ENCODE results near the gene ZNF451.

DNA sequence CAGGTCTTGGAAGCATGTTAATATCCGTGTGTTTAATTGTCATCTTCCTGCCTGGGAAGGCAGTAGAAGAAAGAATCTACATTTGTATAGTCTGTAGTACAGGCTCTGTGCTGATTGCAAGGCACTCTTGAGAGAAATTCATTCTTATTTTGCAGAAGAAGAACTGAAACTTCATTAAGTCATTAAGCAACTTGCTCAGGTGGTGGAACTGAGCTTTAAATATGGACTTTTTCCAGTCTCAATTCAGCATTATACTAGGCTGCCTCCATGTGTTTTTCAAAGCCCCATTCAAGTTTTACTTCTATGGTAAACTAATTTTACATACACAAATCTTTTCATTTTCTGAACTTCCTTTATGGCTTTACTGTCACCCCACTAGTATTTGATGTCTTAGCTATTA is 18.7 kb downstream of the ZNF451 start:
- TF ChIP-seq POLR2A (IDR thresholded peaks at IDR 0.05), result no peak
- TF ChIP-seq, protein P1, sequence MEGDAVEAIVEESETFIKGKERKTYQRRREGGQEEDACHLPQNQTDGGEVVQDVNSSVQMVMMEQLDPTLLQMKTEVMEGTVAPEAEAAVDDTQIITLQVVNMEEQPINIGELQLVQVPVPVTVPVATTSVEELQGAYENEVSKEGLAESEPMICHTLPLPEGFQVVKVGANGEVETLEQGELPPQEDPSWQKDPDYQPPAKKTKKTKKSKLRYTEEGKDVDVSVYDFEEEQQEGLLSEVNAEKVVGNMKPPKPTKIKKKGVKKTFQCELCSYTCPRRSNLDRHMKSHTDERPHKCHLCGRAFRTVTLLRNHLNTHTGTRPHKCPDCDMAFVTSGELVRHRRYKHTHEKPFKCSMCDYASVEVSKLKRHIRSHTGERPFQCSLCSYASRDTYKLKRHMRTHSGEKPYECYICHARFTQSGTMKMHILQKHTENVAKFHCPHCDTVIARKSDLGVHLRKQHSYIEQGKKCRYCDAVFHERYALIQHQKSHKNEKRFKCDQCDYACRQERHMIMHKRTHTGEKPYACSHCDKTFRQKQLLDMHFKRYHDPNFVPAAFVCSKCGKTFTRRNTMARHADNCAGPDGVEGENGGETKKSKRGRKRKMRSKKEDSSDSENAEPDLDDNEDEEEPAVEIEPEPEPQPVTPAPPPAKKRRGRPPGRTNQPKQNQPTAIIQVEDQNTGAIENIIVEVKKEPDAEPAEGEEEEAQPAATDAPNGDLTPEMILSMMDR (IDR thresholded peaks at IDR 0.05), result no peak
